A673 (cell line): ENCODE measurements around the gene MAML3. TPM values are rescaled to one million over a fixed set of nuclear protein-coding genes. Genes with fewer than 3 reads are reported as not detected.

ENCODE experiments used
- BruUV-seq: library from RNA; stranded (reverse); fragments of 400-500 nt; replicated peaks from 2 replicates; lab custom pipeline; 2021; lab: Mats Ljungman, UMichigan
- CTCF ChIA-PET: fragments of 300-600 bp; sonication (Branson Sonifier 250); formaldehyde crosslinking; loops from one replicate; lab custom pipeline; 2022; ENCODE audit warnings: antibody characterized with exemption; lab: Charles Lee
- POLR2A ChIA-PET: fragments of 300-600 bp; sonication (Branson Sonifier 250); formaldehyde crosslinking; loops from one replicate; lab custom pipeline; 2022; ENCODE audit warnings: antibody characterized with exemption; ENCODE audit not compliant: low non-redundant PET; lab: Charles Lee
- DNase-seq: peaks from one replicate; pipeline ENCODE4 v3.0.0-alpha.2; 2015; ENCODE audit warnings: low spot score
- H3K27ac ChIP-seq: fragments of 200-600 bp; sonication (generic); 2 replicates; pipeline ENCODE4 v1.5.1; 2016; ENCODE audit warnings: mixed run types, low read depth, mild to moderate bottlenecking, mixed read lengths, antibody characterized with exemption, low read length; ENCODE audit not compliant: poor library complexity, severe bottlenecking
- H3K27me3 ChIP-seq: fragments of 200-600 bp; sonication (generic); replicated peaks from 2 replicates; pipeline ENCODE4 v1.6.1; 2017; ENCODE audit warnings: mixed run types, low read depth, mild to moderate bottlenecking, mixed read lengths, antibody characterized with exemption, low read length; ENCODE audit not compliant: insufficient read depth, poor library complexity
- H3K36me3 ChIP-seq: fragments of 200-600 bp; sonication (generic); 2 replicates; pipeline ENCODE4 v1.6.1; 2016; ENCODE audit warnings: mixed run types, mild to moderate bottlenecking, mixed read lengths, antibody characterized with exemption, low read length; ENCODE audit not compliant: insufficient read depth, poor library complexity, severe bottlenecking
- H3K4me1 ChIP-seq: fragments of 200-600 bp; sonication (generic); 2 replicates; pipeline ENCODE4 v1.6.1; 2017; ENCODE audit warnings: mixed run types, mild to moderate bottlenecking, mixed read lengths, antibody characterized with exemption, low read length; ENCODE audit not compliant: insufficient read depth, poor library complexity, severe bottlenecking
- H3K4me3 ChIP-seq: fragments of 200-600 bp; sonication (generic); 2 replicates; pipeline ENCODE4 v1.5.1; 2016; ENCODE audit warnings: low read depth, mixed run types, mild to moderate bottlenecking, mixed read lengths, low read length; ENCODE audit not compliant: poor library complexity, severe bottlenecking
- H3K9me3 ChIP-seq: fragments of 200-600 bp; sonication (generic); 2 replicates; pipeline ENCODE4 v1.6.1; 2016; ENCODE audit warnings: mixed run types, low read depth, mild to moderate bottlenecking, mixed read lengths, antibody characterized with exemption, low read length; ENCODE audit not compliant: poor library complexity, severe bottlenecking
- CTCF ChIP-seq: fragments of 300-800, 200-600 bp; sonication (generic); conservative IDR thresholded peaks from 2 replicates; pipeline ENCODE4 v1.5.1; 2017; ENCODE audit warnings: low read depth, mild to moderate bottlenecking, antibody characterized with exemption, low read length, moderate library complexity, mixed read lengths
- EZH2 ChIP-seq: fragments of 200-600 bp; sonication (generic); IDR thresholded peaks from 2 replicates; pipeline ENCODE4 v1.6.1; 2017; ENCODE audit warnings: borderline replicate concordance, low read depth, mild to moderate bottlenecking, mixed read lengths, antibody characterized with exemption, low read length; ENCODE audit not compliant: poor library complexity, severe bottlenecking
- intact Hi-C: fragments of 100-400 bp; cut with micrococcal nuclease; formaldehyde crosslinking; loops from one replicate; pipeline ENCODE4 v1.10.0; 2022; ENCODE audit not compliant: unreplicated experiment
- total RNA-seq: library from RNA; stranded (reverse); gene quantifications from 2 replicates; pipeline ENCODE4 v1.2.3, GENCODE V29; 2021

The MAML3 gene
- total RNA-seq, 1 experiment from 2014 or later, result 3.7 TPM

- TF ChIP-seq CTCF (no peak), EZH2 (no peak)
- no peaks in the 10 kb centered on the region for H3K27me3 ChIP-seq
- no peaks in the 10 kb centered on the region for H3K9me3 ChIP-seq
- H3K27ac ChIP-seq, result no peak overlapping the region
- H3K36me3 ChIP-seq, result no peaks in the 10 kb centered on the region
- DNase-seq, result no peak
- no peaks in the 10 kb centered on the region for H3K4me1 ChIP-seq
- intact Hi-C loops, result no loop called here
- CTCF ChIA-PET, result no interaction called here
- no TSS peak for BruUV-seq
- POLR2A ChIA-PET, result no interaction called here
- H3K4me3 ChIP-seq, result no peak overlapping the region
Observed at GRCh38 chr4:139898293-139898692, 255.7 kb downstream of the MAML3 start.

- ChIA-PET CTCF (no interaction called here), POLR2A (no interaction called here)
- H3K4me3 ChIP-seq, result no peak overlapping the region
- no peaks in the 10 kb centered on the region for H3K4me1 ChIP-seq
- H3K27me3 ChIP-seq, result no peaks in the 10 kb centered on the region
- no peaks in the 10 kb centered on the region for H3K9me3 ChIP-seq
- intact Hi-C loops, result no loop called here
- no peak for DNase-seq
- H3K36me3 ChIP-seq, result no peaks in the 10 kb centered on the region
- H3K27ac ChIP-seq, result no peak overlapping the region
- TF ChIP-seq CTCF (no peak), EZH2 (no peak)
- BruUV-seq, result no TSS peak
Observed at GRCh38 chr4:139896091-139896604, 257.8 kb downstream of the MAML3 start.

- no peaks in the 10 kb centered on the region for H3K9me3 ChIP-seq
- no TSS peak for BruUV-seq
- H3K4me3 ChIP-seq, result no peak overlapping the region
- no peak for DNase-seq
- CTCF ChIA-PET, result no interaction called here
- H3K36me3 ChIP-seq, result no peaks in the 10 kb centered on the region
- H3K27me3 ChIP-seq, result no peaks in the 10 kb centered on the region
- no peak for TF ChIP-seq CTCF
- no peak for TF ChIP-seq EZH2
- no peak overlapping the region for H3K27ac ChIP-seq
- no peaks in the 10 kb centered on the region for H3K4me1 ChIP-seq
- POLR2A ChIA-PET, result no interaction called here
- intact Hi-C loops, result no loop called here
Observed at GRCh38 chr4:139893801-139894200, 260.2 kb downstream of the MAML3 start.
